Coronary artery (tissue), 2 donors: ENCODE results near the gene KIAA0040.

Experiments
- DNase-seq: peaks from one replicate; pipeline ENCODE4 v3.0.0-alpha.2; 2017; ENCODE audit warnings: low spot score
- H3K27ac ChIP-seq, 2 donors: fragments of 200-600 bp; sonication (generic); one replicate each; pipeline ENCODE4 v1.5.1; 2016 to 2019
- H3K4me3 ChIP-seq: fragments of 200-600 bp; sonication (generic); 2 replicates; pipeline ENCODE4 v1.5.1; 2016; ENCODE audit warnings: mild to moderate bottlenecking, moderate library complexity
- CTCF ChIP-seq: fragments of 200-600 bp; sonication (generic); IDR thresholded peaks from one replicate; pipeline ENCODE4 v1.5.1; 2019; ENCODE audit warnings: antibody characterized with exemption

The KIAA0040 gene

GRCh38 chr1:175132436-175132835 lies 60.1 kb downstream of the KIAA0040 start:
- no peak for TF ChIP-seq CTCF
- no peak for DNase-seq
- Histone ChIP-seq H3K27ac (no peak overlapping the region), H3K4me3 (no peak overlapping the region)

GRCh38 chr1:175131095-175131494 lies 61.5 kb downstream of the KIAA0040 start:
- no peak for TF ChIP-seq CTCF
- Histone ChIP-seq H3K4me3 (no peak overlapping the region), H3K27ac (no peak overlapping the region)
- no peak for DNase-seq

GRCh38 chr1:175130649-175131045 lies 61.9 kb downstream of the KIAA0040 start:
- DNase-seq = no peak
- no peak for TF ChIP-seq CTCF
- no peak overlapping the region for H3K4me3 ChIP-seq
- H3K27ac ChIP-seq = no peak overlapping the region

GRCh38 chr1:175129997-175130648 lies 62.5 kb downstream of the KIAA0040 start:
- no peak for TF ChIP-seq CTCF
- no peak overlapping the region for H3K4me3 ChIP-seq
- no peak overlapping the region for H3K27ac ChIP-seq
- no peak for DNase-seq

- Histone ChIP-seq H3K4me3 (no peak overlapping the region), H3K27ac (no peak overlapping the region)
- no peak for DNase-seq
- no peak for TF ChIP-seq CTCF
Measured at GRCh38 chr1:175129644-175129996, 63.0 kb downstream of the KIAA0040 start.

- Histone ChIP-seq H3K4me3 (no peak overlapping the region), H3K27ac (no peak overlapping the region)
- no peak for DNase-seq
- TF ChIP-seq CTCF = no peak
Measured at GRCh38 chr1:175129182-175129581, 63.4 kb downstream of the KIAA0040 start.

- no peak overlapping the region for H3K4me3 ChIP-seq
- H3K27ac ChIP-seq = no peak overlapping the region
- DNase-seq = no peak
- no peak for TF ChIP-seq CTCF
Measured at GRCh38 chr1:175128523-175128922, 64.1 kb downstream of the KIAA0040 start.
